HepG2 (cell line): ENCODE results near the gene APIP. TPM values are rescaled to one million over a fixed set of nuclear protein-coding genes. Genes with fewer than 3 reads are reported as not detected.

ENCODE experiments used
- ATAC-seq: fragments of 200-7000 bp; cut with Tn5 transposase; 3 replicates; pipeline ENCODE4 v1.9.1; 2020; ENCODE audit warnings: mild to moderate bottlenecking, moderate library complexity
- BruUV-seq: library from RNA; stranded (reverse); fragments of 400-500 nt; replicated peaks from 2 replicates; lab custom pipeline; 2021; lab: Mats Ljungman, UMichigan
- CTCF ChIA-PET: fragments of 300-600 bp; formaldehyde crosslinking; extraction: SDS; loops from one replicate; lab custom pipeline; 2021; ENCODE audit warnings: low total read pairs, inconsistent platforms, low intra/inter-chr PET ratio; lab: Yijun Ruan, JAX
- POLR2A ChIA-PET: fragments of 350-600 bp; sonication (Branson Sonifier 250); formaldehyde crosslinking; loops from one replicate; lab custom pipeline; 2020; ENCODE audit warnings: antibody characterized with exemption, inconsistent platforms; lab: Yijun Ruan, JAX
- DNase-seq: peaks from one replicate; pipeline ENCODE4 v3.0.0-alpha.2; 2015; ENCODE audit warnings: low spot score
- FAIRE-seq: peaks from 3 replicates; lab custom pipeline; 2011; peaks lifted over from hg19 to GRCh38; lab: Jason Lieb, UNC
- H2AFZ ChIP-seq: one replicate; pipeline ENCODE4 v1.6.1; 2011; ENCODE audit warnings: low read length, inconsistent platforms
- H3K27ac ChIP-seq: fragments of 300-600 bp; 3 replicates; pipeline ENCODE4 v1.8.0; 2011; ENCODE audit warnings: mixed run types, mild to moderate bottlenecking, mixed read lengths, low read length, inconsistent platforms; ENCODE audit not compliant: insufficient read depth; ENCODE audit errors: extremely low read length
- H3K27me3 ChIP-seq, 2 experiments: fragments of 200-600 bp in 1 of 2; 2 replicates in 1 of 2; 3 replicates in 1 of 2; pipeline versions ENCODE4 v1.6.0 to v1.8.0; 2011; ENCODE audit warnings: low read length in 2 of 2, mild to moderate bottlenecking in 2 of 2, moderate library complexity in 2 of 2, inconsistent platforms in 1 of 2; ENCODE audit not compliant: insufficient read depth in 2 of 2, control insufficient read depth in 1 of 2
- H3K36me3 ChIP-seq, 2 experiments: fragments of 200-600 bp in 1 of 2; replicated peaks in 1 of 2; 2 replicates in 1 of 2; 3 replicates in 1 of 2; pipeline versions ENCODE4 v1.5.1 to v1.8.0; 2011; ENCODE audit warnings: low read length in 2 of 2, inconsistent platforms in 1 of 2; ENCODE audit not compliant: insufficient read depth in 2 of 2, control insufficient read depth in 1 of 2
- H3K4me1 ChIP-seq: 2 replicates; pipeline ENCODE4 v1.5.1; 2012; ENCODE audit warnings: low read length, inconsistent platforms; ENCODE audit not compliant: insufficient read depth
- H3K4me2 ChIP-seq: 2 replicates; pipeline ENCODE4 v1.6.0; 2011; ENCODE audit warnings: low read depth, low read length, inconsistent platforms
- H3K4me3 ChIP-seq, 3 experiments: fragments of 200-600 bp in 1 of 3; sonication (generic), shearing (Covaris generic) in 1 of 3; replicated peaks in 1 of 3; 2 replicates each; pipeline ENCODE4 v1.5.1; 2011 to 2016; ENCODE audit warnings: low read length in 3 of 3, inconsistent platforms in 2 of 3, low read depth in 2 of 3, mild to moderate bottlenecking in 2 of 3, control low read depth in 1 of 3, mixed read lengths in 1 of 3; ENCODE audit not compliant: insufficient read depth in 1 of 3
- H3K79me2 ChIP-seq: one replicate; pipeline ENCODE4 v1.6.1; 2011; ENCODE audit warnings: low read length, inconsistent platforms; ENCODE audit not compliant: insufficient read depth
- H3K9ac ChIP-seq: 2 replicates; pipeline ENCODE4 v1.6.0; 2011; ENCODE audit warnings: mild to moderate bottlenecking, low read depth, low read length, inconsistent platforms; ENCODE audit not compliant: insufficient read depth
- H3K9me3 ChIP-seq: 2 replicates; pipeline ENCODE4 v1.5.1; 2012; ENCODE audit warnings: mild to moderate bottlenecking, low read length
- H4K20me1 ChIP-seq: 2 replicates; pipeline ENCODE4 v1.6.0; 2011; ENCODE audit warnings: inconsistent platforms, mild to moderate bottlenecking, low read length, moderate library complexity; ENCODE audit not compliant: insufficient read depth
- GATAD2A ChIP-seq: IDR thresholded peaks from 2 replicates; pipeline ENCODE4 v1.6.1; 2016
- KDM2A ChIP-seq: sonication (generic); formaldehyde crosslinking; IDR thresholded peaks from 2 replicates; pipeline ENCODE4 v1.4.0; 2020; ENCODE audit warnings: low read depth, missing genetic modification reagents, borderline replicate concordance
- ZNF354B ChIP-seq: sonication (generic); formaldehyde crosslinking; IDR thresholded peaks from 2 replicates; pipeline ENCODE4 v1.8.0; 2022; ENCODE audit warnings: mild to moderate bottlenecking, missing genetic modification reagents
- ZNF839 ChIP-seq: sonication (generic); formaldehyde crosslinking; IDR thresholded peaks from 2 replicates; pipeline ENCODE4 v1.4.0; 2020; ENCODE audit warnings: missing genetic modification reagents, mild to moderate bottlenecking, borderline replicate concordance
- WGBS: methylation state at CpG from one replicate; pipeline ENCODE4 v1.1.6; 2017; ENCODE audit warnings: low lambda C conversion rate; 5-methylcytosine and 5-hydroxymethylcytosine counted together
- in situ Hi-C: cut with HindIII; loops from 2 replicates; pipeline ENCODE4 v1.10.0; 2017; ENCODE audit warnings: low pct_unique_long_range_greater_than_20kb; ENCODE audit not compliant: extremely low pct_ligation_motif_present
- intact Hi-C: fragments of 100-400 bp; cut with micrococcal nuclease; formaldehyde crosslinking; loops from one replicate; pipeline ENCODE4 v1.10.0; 2022; ENCODE audit not compliant: unreplicated experiment
- polyA plus RNA-seq, 8 experiments: library from polyadenylated mRNA; depleted of rRNA in 3 of 8; stranded (reverse) in 7 of 8; unstranded in 1 of 8; fragments of >200 nt; fragmentation: Illumina TruSeq in 4 of 8; extraction: Trizol in 4 of 8; gene quantifications; 2 replicates each; pipeline versions ENCODE4 v1.2.1 to v1.2.3, GENCODE V29; 2011 to 2016; ENCODE audit warnings: low read depth in 4 of 8, missing spikeins in 1 of 8, mixed read lengths in 1 of 8; ENCODE audit not compliant: insufficient read depth in 1 of 8
- total RNA-seq, 5 experiments: library from RNA; depleted of rRNA; stranded (reverse); fragments of >200 nt; fragmentation: Illumina TruSeq; extraction: Trizol; gene quantifications; 2 replicates each; pipeline ENCODE4 v1.2.3, GENCODE V29; 2016; ENCODE audit warnings: low read depth in 1 of 5
- TF ChIP-seq, protein P1 (sequence below): sonication (generic); formaldehyde crosslinking; IDR thresholded peaks from 2 replicates; pipeline ENCODE4 v1.4.0; 2020; ENCODE audit warnings: missing genetic modification reagents, mild to moderate bottlenecking, borderline replicate concordance
- TF ChIP-seq, protein P2 (sequence below): sonication (generic); formaldehyde crosslinking; IDR thresholded peaks from 2 replicates; pipeline ENCODE4 v1.4.0; 2020; ENCODE audit warnings: missing genetic modification reagents, borderline replicate concordance

APIP gene
- total and polyA plus RNA-seq, 2 of the 13 experiments (the other 11 are each of a cell fraction or from before 2014, with no cell fraction given) = 16.9 to 31.0 TPM

GRCh38 chr11:34938611-34939010, 22.4 kb upstream of the APIP start:
- DNase-seq = no peak
- no peak overlapping the region for H3K4me3 ChIP-seq
- CTCF ChIA-PET = no interaction called here
- peaks cover 2% of the 10 kb centered on the region; the same call in 1 of the 2 replicates for H4K20me1 ChIP-seq
- H3K9me3 ChIP-seq = no peaks in the 10 kb centered on the region
- no peak for TF ChIP-seq GATAD2A (CRISPR knock-in tag)
- TF ChIP-seq, protein P1, sequence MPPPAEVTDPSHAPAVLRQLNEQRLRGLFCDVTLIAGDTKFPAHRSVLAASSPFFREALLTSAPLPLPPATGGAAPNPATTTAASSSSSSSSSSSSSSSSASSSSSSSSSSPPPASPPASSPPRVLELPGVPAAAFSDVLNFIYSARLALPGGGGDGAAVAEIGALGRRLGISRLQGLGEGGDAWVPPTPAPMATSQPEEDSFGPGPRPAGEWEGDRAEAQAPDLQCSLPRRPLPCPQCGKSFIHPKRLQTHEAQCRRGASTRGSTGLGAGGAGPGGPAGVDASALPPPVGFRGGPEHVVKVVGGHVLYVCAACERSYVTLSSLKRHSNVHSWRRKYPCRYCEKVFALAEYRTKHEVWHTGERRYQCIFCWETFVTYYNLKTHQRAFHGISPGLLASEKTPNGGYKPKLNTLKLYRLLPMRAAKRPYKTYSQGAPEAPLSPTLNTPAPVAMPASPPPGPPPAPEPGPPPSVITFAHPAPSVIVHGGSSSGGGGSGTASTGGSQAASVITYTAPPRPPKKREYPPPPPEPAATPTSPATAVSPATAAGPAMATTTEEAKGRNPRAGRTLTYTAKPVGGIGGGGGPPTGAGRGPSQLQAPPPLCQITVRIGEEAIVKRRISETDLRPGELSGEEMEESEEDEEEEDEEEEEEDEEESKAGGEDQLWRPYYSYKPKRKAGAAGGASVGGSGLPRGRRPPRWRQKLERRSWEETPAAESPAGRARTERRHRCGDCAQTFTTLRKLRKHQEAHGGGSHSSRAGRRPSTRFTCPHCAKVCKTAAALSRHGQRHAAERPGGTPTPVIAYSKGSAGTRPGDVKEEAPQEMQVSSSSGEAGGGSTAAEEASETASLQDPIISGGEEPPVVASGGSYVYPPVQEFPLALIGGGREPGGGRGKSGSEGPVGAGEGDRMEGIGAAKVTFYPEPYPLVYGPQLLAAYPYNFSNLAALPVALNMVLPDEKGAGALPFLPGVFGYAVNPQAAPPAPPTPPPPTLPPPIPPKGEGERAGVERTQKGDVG (CRISPR knock-in tag) = no peak
- no peak for TF ChIP-seq ZNF839 (CRISPR knock-in tag)
- no peak for TF ChIP-seq KDM2A
- TF ChIP-seq, protein P2, sequence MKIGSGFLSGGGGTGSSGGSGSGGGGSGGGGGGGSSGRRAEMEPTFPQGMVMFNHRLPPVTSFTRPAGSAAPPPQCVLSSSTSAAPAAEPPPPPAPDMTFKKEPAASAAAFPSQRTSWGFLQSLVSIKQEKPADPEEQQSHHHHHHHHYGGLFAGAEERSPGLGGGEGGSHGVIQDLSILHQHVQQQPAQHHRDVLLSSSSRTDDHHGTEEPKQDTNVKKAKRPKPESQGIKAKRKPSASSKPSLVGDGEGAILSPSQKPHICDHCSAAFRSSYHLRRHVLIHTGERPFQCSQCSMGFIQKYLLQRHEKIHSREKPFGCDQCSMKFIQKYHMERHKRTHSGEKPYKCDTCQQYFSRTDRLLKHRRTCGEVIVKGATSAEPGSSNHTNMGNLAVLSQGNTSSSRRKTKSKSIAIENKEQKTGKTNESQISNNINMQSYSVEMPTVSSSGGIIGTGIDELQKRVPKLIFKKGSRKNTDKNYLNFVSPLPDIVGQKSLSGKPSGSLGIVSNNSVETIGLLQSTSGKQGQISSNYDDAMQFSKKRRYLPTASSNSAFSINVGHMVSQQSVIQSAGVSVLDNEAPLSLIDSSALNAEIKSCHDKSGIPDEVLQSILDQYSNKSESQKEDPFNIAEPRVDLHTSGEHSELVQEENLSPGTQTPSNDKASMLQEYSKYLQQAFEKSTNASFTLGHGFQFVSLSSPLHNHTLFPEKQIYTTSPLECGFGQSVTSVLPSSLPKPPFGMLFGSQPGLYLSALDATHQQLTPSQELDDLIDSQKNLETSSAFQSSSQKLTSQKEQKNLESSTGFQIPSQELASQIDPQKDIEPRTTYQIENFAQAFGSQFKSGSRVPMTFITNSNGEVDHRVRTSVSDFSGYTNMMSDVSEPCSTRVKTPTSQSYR (CRISPR knock-in tag) = no peak
- no peak for TF ChIP-seq ZNF354B (CRISPR knock-in tag)
- TF ChIP-seq, all 625 proteins: peak for 0
- H3K36me3 ChIP-seq = peaks cover 0 to 28% of the 10 kb centered on the region in 2 experiments
- in situ Hi-C loops (no loop called here), intact Hi-C loops (no loop called here)
- no TSS peak for BruUV-seq
- POLR2A ChIA-PET = no interaction called here
- no peak overlapping the region for H3K4me2 ChIP-seq
- ATAC-seq (no peak), FAIRE-seq (no peak)
- no peak overlapping the region for H2AFZ ChIP-seq
- H3K4me1 ChIP-seq = no peaks in the 10 kb centered on the region
- H3K27ac ChIP-seq = no peak overlapping the region
- peaks cover 44% of the 10 kb centered on the region for H3K79me2 ChIP-seq
- WGBS = 100% methylated on average over 1 of the region's 1 CpG
- H3K27me3 ChIP-seq = no peaks in the 10 kb centered on the region
- H3K9ac ChIP-seq = no peak overlapping the region
